ENCODE data around the gene DRD4.
"Not testable (repeated sequence)": the region's sequence is repeated elsewhere in the genome, so short reads cannot be mapped to it uniquely, and the experiment has no call there.

DRD4 gene

GRCh38 chr11:679271-680207, 42.5 kb downstream of the DRD4 start:
- DNase-seq (ENCODE audit: low read depth, low spot score) = no peak

GRCh38 chr11:680476-680875, 43.4 kb downstream of the DRD4 start:
- DNase-seq (ENCODE audit: low read depth, low spot score) = no peak

- DNase-seq (ENCODE audit: low read depth, low spot score) = no peak
These were observed 43.9 kb downstream of the DRD4 start for GRCh38 chr11:680970-681369.

- no peak for DNase-seq (ENCODE audit: low read depth, low spot score)
These were observed 49.6 kb downstream of the DRD4 start for GRCh38 chr11:686451-687243.

- DNase-seq (ENCODE audit: low read depth, low spot score) = no peak
These were observed 50.7 kb downstream of the DRD4 start for GRCh38 chr11:687751-688150.

- DNase-seq (ENCODE audit: low read depth, low spot score) = no peak
These were observed 51.6 kb downstream of the DRD4 start for GRCh38 chr11:688681-689080.

GRCh38 chr11:689625-690024, 52.6 kb downstream of the DRD4 start:
- DNase-seq (ENCODE audit: low read depth, low spot score) = no peak

- DNase-seq (ENCODE audit: low read depth, low spot score) = not testable (repeated sequence)
These were observed 53.2 kb downstream of the DRD4 start for GRCh38 chr11:690244-690643.

All from iPS DF 19.7 (cell line).